GM06990 (cell line): Measurements from ENCODE around the gene TAF3.

ENCODE experiments used
- DNase-seq: peaks from one replicate; pipeline ENCODE4 v3.0.0-alpha.2; 2011; ENCODE audit not compliant: insufficient read length; ENCODE audit errors: extremely low read depth
- H3K27me3 ChIP-seq: replicated peaks from 2 replicates; pipeline ENCODE4 v1.6.0; 2011; ENCODE audit warnings: low read length; ENCODE audit not compliant: control insufficient read depth, insufficient read depth
- H3K36me3 ChIP-seq: 2 replicates; pipeline ENCODE4 v1.5.1; 2011; ENCODE audit warnings: low read length; ENCODE audit not compliant: control insufficient read depth, insufficient read depth
- H3K4me3 ChIP-seq: replicated peaks from 2 replicates; pipeline ENCODE4 v1.5.1; 2011; ENCODE audit warnings: low read depth, mild to moderate bottlenecking, control low read depth, low read length
- CTCF ChIP-seq: IDR thresholded peaks from 2 replicates; pipeline ENCODE4 v1.5.1; 2011; ENCODE audit warnings: low read length, control low read depth, mild to moderate bottlenecking, inconsistent platforms; ENCODE audit not compliant: insufficient read depth, poor library complexity, severe bottlenecking

Gene TAF3

GRCh38 chr10:8054244-8054493 is 235.9 kb downstream of the TAF3 start:
- no peak for DNase-seq
- TF ChIP-seq CTCF: no peak
- peaks cover 6% of the 10 kb centered on the region for H3K36me3 ChIP-seq
- H3K27me3 ChIP-seq: no peaks in the 10 kb centered on the region
- H3K4me3 ChIP-seq: peak overlapping the region; percentile 76

GRCh38 chr10:8054494-8055407 is 236.4 kb downstream of the TAF3 start, which contains the start of gene GATA3:
GATA3 (plus strand) TSS chr10:8054688; CDS start chr10:8055656, 968 bp downstream.
- H3K4me3 ChIP-seq: peak within 1 kb of the TSS; percentile 76
- no peak for TF ChIP-seq CTCF
- DNase-seq: peak; percentile 76
- H3K36me3 ChIP-seq: peaks cover 6% of the 10 kb centered on the region
- H3K27me3 ChIP-seq: no peaks in the 10 kb centered on the region

GRCh38 chr10:8055420-8056349 is 237.4 kb downstream of the TAF3 start:
- peaks cover 6% of the 10 kb centered on the region for H3K36me3 ChIP-seq
- peak overlapping the region; percentile 76 for H3K4me3 ChIP-seq
- no peaks in the 10 kb centered on the region for H3K27me3 ChIP-seq
- TF ChIP-seq CTCF: no peak
- DNase-seq: peak; percentile 35

- Histone ChIP-seq H3K27me3 (no peaks in the 10 kb centered on the region), H3K4me3 (peak overlapping the region; percentile 76), H3K36me3 (peaks cover 6% of the 10 kb centered on the region)
- no peak for DNase-seq
- no peak for TF ChIP-seq CTCF
Measured at GRCh38 chr10:8056378-8056777, 238.1 kb downstream of the TAF3 start.

GRCh38 chr10:8056871-8057331 is 238.6 kb downstream of the TAF3 start:
- Histone ChIP-seq H3K27me3 (no peaks in the 10 kb centered on the region), H3K4me3 (peak overlapping the region; percentile 76), H3K36me3 (peaks cover 6% of the 10 kb centered on the region)
- peak; percentile 38 for DNase-seq
- TF ChIP-seq CTCF: peak; percentile 31
